CD4-positive, alpha-beta T cell treated with Interferon alpha-2 for 1 hour (primary cell): Measurements from ENCODE around the gene CADM2.

Experiments used
- DNase-seq, 2 donors: peaks; one replicate each; pipeline ENCODE4 v3.0.0-alpha.2; 2020 to 2022

The CADM2 gene

DNA sequence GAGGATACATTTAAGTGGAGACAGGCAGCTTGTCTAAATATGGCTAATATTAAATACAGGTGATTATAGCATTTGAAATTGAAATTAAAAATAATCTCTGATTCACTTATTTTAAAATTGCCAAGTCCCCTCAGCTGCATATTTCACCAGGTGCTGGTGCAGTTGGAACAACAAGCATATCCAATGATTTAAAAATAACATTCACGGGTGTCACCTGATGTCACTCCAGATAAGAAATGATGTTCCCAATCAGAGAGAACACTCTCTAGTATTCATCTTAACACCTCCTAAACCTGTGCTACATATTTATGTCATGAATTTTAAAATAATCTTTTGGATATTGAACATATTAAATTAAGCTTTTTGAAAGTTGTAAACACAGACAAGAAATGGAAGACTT, 249.9 kb downstream of the CADM2 start:
- DNase-seq, result no peak

DNA sequence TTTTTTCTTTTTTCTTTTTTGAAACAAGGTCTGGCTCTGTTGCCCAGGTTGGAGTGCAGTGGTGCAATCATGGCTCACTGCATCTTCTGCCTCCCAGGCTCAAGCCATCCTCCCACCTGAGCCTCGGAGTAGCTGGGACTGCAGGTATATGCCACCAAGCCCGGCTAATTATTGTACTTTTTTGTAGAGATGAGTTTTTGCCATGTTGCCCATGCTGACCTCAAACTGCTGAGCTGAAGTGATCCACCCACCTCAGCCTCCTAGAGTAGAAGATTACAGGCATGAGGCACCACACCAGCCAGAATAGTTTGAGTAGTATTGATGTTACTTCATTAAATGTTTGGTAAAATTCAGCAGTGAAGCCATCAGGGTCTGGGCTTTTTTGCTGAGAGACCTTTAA, 251.8 kb downstream of the CADM2 start:
- DNase-seq, result no peak

DNA sequence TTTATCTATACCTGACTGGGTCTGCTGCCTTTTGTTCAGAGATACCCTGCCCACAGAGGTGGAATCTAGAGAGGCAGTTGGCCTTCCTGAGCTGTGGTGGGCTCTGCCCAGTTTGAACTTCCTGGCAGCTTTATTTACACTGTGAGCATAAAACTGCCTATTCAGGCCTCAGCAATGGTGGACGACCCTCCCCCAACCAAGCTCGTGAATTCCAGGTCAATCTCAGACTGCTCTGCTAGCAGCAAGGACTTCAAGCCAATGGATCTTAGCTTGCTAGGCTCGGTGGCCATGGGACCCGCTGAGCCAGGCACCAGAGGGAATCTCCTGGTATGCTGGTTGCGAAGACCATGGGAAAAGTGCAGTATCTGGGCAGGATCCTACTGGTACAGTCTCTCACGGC, 270.2 kb downstream of the CADM2 start:
- no peak for DNase-seq

DNA sequence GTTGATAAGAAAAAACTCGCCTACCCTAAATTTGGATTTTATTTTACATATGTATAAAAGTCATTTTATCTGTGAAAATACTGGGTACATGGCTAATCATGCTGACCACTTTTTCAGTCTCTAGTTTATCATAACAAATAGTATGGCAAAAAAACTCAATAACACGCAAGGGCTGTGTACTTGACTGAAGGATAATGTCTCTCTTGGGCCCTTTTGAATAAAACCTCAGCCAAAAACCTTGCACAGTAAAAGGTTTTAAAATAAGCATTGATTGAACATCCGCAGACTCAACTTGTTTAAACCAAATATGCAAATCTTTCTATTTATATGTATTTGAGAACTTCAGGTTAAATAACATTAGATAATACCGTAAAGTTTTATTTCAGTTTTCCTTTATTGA, 285.3 kb downstream of the CADM2 start:
- no peak for DNase-seq

DNA sequence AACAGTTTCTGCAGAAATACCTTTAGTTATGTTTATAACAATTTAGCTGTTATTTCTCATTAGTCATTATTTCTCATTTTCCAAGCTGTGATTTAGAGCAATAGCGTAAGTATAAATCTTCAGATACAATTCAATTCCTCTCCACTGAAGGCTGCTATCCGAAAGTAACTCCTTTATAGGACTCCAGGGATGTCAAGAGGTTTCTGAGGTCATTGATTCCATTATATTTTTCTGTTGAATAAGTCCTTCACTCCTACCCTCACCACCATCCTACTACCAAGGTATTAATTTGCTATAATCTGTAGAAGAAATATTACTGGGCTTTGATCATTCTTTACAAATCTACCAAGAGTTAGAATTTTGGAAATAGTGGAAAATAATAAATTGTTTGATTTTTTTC, 285.7 kb downstream of the CADM2 start:
- DNase-seq, result no peak

DNA sequence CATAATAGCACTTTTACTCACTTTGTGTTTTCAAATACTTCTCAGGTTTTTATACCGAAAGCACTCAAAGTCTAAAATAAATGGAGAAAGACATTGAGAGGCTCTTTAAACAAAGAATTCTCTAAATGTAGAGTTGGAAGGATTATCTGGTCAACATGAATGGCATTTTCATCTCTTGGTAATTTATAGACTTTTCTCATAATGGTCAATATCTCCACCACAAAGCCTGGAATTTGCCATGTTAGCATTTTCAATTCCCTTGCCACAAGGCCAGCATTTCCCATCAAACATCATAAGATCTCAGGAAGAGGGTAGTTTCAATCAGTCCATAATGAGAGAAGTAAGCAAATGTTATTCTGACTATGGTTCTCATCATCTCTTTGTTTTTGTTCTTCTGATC, 293.0 kb downstream of the CADM2 start:
- DNase-seq, result no peak

DNA sequence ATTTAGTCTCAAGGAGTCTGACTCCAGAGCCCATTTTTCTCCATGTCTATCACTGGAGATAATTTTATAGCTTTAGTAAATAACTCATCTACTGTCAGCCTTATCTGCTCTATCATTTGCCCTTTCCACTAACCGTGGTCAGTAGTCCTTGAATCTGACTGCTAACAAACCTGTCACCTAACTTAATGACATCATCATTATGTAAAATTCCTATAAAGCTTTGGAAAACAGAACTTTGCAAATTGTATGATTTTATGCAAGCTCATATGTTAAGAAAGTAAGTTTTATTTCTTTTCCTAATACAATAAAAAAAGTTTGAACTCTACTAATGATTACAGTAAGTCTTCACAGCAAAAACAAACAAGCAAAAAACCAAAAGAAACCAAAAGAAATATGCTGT, 293.9 kb downstream of the CADM2 start:
- DNase-seq, result no peak

DNA sequence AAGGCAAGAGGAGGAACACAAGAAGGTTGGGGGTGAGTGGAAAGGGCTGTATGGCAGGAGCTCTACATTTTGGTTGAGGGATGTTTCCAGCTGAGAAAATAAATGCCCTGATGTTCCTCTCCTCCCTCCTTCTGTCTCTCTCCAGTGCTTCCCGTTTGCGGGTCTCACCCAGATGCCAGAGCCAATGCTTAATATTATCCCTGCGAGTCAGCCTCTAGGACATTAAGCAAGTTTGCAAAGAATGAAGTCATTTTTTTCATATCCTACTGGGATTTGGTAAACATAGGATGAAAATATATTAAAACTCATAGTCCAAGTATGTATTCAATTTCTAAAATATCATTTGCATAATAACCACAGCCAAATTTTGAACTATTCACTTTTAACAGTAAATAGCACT, 295.9 kb downstream of the CADM2 start:
- no peak for DNase-seq

DNA sequence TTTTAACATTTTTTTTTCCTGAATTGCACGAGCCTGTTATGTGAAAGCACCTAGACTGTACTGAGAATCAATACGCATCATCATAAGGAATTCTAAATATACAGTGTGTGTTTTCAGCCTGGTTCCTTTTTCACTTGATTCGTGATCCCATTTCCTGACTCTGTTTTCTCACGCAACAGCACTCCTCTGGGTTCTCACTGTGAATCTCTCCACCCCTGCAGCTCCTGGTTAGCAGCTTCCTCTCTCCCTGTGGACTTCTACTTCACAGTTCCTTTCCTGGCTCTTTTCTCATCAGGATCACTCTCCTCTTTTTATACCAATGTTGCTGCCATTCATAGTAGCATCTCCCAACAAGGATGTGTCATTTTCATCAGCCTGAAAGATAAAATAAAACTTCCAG, 297.2 kb downstream of the CADM2 start:
- no peak for DNase-seq

DNA sequence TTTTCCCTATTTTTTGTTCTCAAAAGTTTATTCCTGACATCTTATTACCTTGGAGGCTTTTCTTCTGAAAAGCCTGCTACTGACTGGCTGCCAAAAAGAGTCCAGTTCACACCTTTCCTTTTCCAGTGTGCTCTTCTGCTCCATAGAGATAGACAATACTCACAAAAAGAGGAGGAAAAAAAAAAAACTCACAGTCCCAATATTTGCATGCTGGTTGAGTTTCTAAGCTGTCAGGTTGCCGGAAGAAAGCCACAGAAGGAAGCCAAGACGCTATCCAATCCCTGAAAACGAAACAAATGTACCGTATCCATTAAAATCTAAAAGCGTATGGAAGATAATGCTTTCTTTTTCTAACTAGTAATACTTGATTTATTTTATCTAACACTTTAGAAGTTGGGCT, 299.5 kb downstream of the CADM2 start:
- DNase-seq, result no peak

DNA sequence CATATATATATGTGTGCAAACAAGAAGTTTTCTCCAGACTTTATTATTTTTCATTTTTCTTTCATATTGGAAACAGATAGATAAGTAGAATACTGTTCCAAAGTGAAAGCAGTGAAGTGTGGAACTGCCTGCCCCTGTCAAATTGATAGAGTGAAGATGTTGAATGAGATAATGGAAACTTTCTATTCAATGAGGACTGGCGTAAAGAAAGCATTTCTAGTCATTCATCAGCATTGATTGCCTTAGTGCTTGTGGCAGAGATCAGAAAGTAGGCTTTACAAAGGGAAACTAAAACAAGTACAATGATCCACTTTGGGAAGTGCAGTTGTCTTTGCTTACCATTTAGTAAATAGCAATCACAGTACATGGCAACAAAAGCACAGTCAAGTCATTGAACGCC, 300.0 kb downstream of the CADM2 start:
- DNase-seq, result no peak

DNA sequence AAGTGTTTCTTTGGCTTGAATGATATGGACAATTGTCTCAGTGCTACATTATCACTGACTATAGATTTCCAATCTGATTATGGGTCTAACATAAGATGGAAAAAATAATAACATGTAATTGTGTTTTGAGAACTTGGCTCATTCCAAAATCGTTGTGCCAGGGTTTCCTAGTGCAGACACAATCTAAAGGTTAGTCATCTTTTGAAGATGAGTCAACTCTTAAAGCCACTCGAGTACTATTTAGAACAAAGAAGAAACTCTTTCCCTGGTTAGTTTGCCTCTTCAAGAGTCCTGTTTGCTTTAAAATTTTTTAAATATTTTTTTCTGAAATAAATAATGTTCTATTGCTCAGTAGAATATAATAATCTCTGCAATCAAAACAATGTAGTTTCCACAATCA, 301.0 kb downstream of the CADM2 start:
- DNase-seq, result no peak

DNA sequence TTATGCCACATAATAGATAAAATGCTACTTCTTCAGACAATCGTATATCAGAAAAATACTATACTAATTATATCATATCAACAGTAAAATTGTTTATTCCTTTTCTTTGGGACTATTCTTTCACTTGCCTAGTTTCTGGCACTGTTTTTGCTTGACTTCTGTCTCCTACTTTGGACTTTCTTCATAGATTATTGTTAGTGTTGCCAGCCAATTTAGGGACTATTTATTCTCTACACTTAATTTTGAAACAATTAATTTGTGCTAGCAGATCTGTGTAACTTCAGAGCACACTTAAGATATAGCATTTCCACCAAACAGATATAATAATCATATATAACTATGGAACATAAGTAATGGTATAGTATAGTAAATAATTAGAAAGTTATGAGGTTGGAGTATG, 305.6 kb downstream of the CADM2 start:
- DNase-seq, result no peak

DNA sequence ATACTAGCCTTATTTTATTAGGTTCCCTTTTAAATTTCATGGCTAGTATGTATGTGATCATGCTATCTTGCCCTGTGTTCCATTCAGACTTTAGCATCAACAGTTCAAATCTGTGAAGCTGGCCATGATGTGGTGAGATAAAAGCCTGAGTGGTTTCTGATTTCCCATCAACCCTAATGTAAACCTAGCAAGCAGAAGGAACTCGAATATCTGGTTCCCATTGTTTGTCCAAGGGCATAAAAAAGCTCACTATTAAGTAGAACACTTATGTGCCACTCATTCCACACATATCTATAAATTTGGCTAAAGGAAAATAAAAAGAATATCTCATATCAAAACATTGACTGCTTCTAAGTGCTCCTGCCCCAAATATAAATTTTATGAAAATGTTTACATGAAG, 311.7 kb downstream of the CADM2 start:
- no peak for DNase-seq

DNA sequence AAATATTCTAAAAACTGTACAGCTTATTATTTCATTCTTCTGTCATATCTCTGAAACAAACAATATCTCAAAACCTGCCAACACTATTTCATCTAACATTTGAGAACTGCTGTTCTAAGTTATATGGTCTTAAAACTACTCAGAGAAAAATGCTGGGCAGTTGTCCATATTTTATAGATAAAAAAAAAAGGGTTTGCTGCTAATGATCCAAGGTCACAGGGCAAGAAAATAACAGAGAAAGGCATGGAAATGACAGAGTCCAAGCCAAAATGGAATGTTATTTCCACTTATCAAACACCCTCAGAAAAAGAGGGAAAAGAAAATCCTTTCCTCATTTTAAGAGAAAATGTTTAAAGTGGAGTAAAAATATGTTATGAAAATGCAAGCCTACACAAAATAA, 313.1 kb downstream of the CADM2 start:
- DNase-seq, result no peak

DNA sequence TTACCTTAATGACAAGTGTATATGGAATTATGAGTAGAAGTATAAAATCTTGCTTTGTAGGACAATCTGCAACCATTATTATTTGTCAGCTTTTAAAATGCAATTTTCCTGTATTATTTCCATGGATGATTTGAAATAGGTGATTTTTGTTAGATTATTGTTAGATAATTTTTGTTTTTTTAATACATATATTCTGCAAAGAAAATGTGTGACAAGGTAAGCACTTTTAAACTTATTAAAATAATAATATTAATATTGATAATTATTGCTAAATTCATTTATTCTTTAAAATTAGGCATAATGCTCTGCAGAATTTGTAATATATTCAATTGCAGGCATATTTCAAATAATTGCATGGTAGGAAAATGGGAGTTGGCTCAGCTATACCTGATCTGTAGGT, 329.5 kb downstream of the CADM2 start:
- DNase-seq, result no peak

DNA sequence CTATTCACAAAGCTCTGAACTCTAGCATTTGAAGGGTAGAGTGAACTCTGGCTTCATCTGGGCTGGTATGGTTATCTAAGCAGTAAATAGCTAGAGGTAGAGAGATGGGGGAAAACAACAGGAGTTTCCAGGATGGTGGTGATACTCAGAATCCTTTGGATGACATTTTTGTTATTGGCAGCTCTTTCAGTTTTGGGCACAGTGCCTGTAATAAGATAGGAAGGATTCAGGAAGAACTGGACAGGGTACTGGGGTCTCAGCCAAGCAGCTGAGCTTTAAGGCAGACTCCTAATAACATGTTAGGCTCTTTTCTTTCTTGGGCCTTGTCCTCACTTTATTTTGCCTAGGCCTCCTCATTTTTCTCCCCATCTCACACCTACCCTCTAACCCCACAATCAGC, 338.5 kb downstream of the CADM2 start:
- no peak for DNase-seq

DNA sequence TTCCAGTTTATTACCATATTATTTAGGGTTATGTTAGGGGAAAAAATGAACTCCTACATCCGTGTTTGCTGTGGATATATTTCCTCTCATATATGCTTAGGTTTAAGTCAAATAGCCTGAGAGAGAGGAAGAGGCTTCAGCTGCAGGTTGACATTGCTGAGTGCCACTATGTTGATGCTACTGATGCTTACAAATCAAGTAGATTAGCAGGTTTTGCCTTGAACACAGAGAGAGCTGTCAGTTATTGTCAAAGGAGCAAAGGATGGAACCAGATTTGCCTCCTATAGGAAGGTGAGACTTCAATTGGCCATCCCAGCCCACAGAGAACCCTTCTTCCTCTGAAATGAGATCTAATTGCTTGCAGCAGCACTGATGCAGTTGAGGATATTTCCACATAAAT, 339.2 kb downstream of the CADM2 start:
- DNase-seq, result no peak

DNA sequence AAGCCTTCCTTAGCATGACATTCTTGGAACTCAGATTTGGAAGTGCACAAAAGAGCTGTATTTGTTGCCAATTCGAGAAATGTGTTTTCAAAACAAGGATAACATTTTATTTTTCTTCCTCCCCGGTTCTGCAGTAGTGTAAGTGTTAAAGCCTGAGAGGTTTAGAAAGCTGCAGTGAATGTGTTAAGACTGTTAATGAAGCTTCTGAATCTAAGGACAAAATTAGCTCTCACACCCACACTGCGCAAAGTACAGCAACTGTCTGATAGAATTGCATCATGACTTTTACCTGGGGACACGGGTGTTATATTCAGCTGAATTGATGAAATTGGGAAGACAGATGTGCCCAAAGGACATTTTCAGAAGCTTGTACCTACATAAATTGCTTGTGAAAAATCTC, 344.4 kb downstream of the CADM2 start:
- no peak for DNase-seq

DNA sequence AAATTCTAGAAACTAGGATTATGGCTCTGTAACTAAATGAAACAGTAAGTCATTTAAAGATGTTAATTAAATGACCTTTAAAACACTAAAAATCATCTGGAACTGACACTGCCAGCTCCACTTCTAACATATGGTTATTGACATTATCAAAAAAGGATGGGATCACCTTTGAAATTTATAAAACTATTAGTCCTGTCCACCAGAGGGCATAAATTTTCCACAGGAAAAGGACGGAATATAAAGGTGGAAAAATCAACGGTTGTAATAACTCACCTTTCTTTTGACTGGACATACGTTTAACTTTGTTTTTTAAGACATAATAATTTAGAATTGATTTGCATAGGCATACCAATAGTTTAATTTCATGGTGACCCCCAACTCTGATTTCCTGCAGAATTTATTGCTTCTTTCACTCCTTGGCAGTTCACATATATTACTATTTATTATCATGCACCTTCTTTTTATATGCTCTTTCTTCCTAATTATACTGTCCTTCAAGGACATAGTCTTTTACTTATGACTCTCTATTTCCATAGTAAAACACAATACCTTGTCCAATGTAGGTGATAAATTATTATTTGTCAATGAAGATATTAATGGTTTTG, 345.7 kb downstream of the CADM2 start:
- no peak for DNase-seq

DNA sequence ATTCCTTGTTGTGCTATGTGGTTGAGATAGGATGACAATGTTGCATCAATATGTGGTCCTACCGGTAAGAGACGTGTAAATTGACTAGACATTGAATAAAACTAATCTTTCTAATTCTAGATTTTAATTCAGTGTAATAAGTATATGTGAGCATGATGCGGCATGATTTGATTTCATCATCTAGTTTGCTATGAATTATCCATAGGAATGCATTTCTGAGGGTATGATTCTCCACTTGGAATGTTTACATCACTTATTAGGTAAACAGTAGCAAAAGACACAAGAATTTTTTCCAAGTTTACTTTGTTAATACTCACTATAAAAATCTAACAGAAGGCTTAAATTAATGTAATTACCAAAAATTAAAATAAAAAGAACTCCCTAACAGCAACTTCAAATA, 353.5 kb downstream of the CADM2 start:
- no peak for DNase-seq

DNA sequence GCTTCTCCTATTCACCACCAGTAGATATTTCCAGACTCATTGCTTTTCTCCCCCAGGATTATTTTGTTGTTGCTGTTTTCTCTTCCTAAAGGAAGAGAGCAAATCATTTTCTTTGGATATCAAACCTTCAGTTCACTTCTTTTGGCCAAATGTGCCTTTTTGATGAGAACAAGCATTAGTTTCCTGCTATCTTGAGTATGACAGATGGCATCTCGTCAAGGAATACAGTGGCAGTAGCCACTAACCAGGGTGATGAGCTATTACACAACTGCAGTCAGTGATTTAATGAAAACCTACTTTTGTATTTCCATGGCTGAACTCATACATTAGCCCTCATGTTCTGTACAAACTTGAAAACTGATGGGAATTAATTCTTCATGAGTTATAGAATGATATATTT, 354.6 kb downstream of the CADM2 start:
- DNase-seq, result no peak

DNA sequence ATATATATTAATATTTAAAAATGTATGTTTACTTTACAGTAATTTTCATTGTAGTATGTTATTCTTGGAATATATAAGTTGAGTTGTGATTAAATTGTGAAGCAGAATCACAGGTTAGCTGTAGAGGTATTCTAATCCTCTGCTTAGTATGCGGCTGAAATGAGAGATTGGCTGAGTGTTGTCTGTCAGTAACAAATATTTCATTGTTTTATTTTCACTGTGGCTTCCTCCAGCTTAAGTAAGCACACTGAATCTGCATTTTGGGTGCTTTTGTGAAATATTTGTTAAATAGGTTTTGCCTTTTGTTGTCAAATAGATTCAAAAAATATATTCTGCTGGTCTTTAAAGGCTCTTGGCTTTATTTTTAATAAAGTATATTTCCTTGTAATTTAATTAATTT, 357.5 kb downstream of the CADM2 start:
- no peak for DNase-seq

DNA sequence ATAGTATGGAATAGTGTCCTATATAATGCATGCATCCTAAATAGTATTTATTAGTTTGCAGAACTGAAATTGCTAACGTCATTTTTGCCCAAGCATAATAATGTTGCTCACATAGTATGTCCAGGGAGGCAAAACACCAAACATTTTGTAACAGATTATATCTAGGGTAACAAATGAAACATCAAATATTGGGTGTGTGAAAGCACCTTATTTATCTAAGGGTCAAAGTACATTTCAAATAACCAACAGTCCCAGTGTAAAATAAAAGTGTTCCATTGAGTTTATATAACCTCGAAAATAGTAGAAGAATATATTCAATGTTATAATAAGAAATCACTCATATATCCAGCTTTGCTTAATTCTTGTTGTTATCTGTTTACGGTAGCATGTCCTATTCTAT, 363.1 kb downstream of the CADM2 start:
- DNase-seq, result no peak

DNA sequence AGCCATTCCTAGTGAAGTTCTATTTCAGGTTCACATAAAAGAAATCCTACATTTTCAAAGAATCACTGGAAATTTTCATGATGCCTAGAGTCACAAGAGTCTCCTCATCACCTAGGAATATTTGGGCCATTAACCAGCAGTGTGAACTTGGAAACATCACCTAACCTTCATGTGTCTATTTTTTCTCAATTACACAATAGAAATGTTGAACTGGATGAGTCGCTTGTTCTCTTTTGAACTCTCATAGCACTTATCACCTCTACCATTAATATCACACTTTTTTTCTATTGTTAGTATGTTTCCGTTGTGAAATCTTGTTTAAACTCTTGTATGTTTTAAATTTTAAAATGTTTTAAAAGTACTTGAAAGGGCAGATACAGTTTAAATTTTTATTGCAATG, 371.3 kb downstream of the CADM2 start:
- DNase-seq, result no peak

DNA sequence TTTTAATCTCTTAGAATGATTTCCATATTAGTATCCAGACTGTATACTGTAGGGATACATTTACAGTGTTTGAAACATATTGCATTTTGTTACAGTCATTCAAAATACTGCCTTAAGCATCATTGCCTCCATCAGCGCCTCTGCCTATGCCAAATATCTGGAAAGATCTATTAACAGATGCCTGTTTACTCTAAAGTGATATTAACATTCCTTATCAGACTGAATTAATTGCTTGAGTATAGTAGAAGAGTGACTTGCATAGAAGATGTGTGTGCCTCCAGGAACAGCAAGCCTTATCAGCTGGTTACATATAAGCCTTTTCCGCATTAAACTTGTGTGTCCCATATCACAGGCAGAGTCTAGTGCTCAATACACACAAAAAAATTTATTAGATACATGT, 379.1 kb downstream of the CADM2 start:
- DNase-seq, result no peak
